ENCODE measurements around the gene TMEM182.

TMEM182 gene

GRCh38 chr2:102770506-102770905, 8.7 kb downstream of the TMEM182 start:
- DNase-seq (ENCODE audit: low read depth): peak; percentile 45

DNA sequence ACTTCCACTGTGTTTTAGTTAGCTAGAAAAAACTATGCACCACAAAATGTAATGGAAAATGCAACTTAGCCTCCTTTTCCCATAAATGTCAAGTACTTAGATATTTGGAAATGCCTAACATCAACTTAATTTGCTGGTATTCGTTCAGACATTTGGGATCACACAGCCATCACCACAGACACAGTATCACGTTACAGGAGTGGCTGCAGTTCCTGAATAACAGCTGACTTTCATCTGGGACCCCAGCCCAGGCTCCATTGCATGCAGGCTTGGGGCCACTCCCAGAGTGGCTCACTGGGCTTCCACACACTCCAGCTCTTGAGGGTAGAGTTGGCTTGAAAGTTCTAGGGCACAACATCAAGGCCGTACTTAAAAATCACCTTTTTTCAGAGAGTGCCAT, 9.3 kb downstream of the TMEM182 start:
- H3K36me3 ChIP-seq (ENCODE audit: control insufficient read depth, insufficient read depth, low read length, severe bottlenecking): no peaks in the 10 kb centered on the region
- H3K4me1 ChIP-seq (ENCODE audit: control insufficient read depth, insufficient read depth, low read length): peaks cover 6% of the 10 kb centered on the region
- no peaks in the 10 kb centered on the region for H3K27me3 ChIP-seq (replicated peaks; ENCODE audit: control insufficient read depth, insufficient read depth, low read length)
- no peaks in the 10 kb centered on the region for H3K9me3 ChIP-seq (ENCODE audit: control insufficient read depth, low read length)
- no peak overlapping the region for H3K4me3 ChIP-seq (ENCODE audit: low read length)
- H3K9ac ChIP-seq (ENCODE audit: low read length): no peak overlapping the region
- DNase-seq (ENCODE audit: low read depth): peak; percentile 86

More at GRCh38 chr2:102770506-102770905, 8.7 kb downstream of the TMEM182 start:
- Histone ChIP-seq H3K27me3 (replicated peaks; ENCODE audit: control insufficient read depth, insufficient read depth, low read length) (no peaks in the 10 kb centered on the region), H3K4me1 (ENCODE audit: control insufficient read depth, insufficient read depth, low read length) (peaks cover 6% of the 10 kb centered on the region), H3K9ac (ENCODE audit: low read length) (no peak overlapping the region), H3K9me3 (ENCODE audit: control insufficient read depth, low read length) (no peaks in the 10 kb centered on the region), H3K4me3 (ENCODE audit: low read length) (no peak overlapping the region), H3K36me3 (ENCODE audit: control insufficient read depth, insufficient read depth, low read length, severe bottlenecking) (no peaks in the 10 kb centered on the region)

- Histone ChIP-seq H3K27me3 (replicated peaks; ENCODE audit: control insufficient read depth, insufficient read depth, low read length) (no peaks in the 10 kb centered on the region), H3K36me3 (ENCODE audit: control insufficient read depth, insufficient read depth, low read length, severe bottlenecking) (no peaks in the 10 kb centered on the region), H3K4me3 (ENCODE audit: low read length) (no peak overlapping the region), H3K9me3 (ENCODE audit: control insufficient read depth, low read length) (no peaks in the 10 kb centered on the region), H3K9ac (ENCODE audit: low read length) (no peak overlapping the region), H3K4me1 (ENCODE audit: control insufficient read depth, insufficient read depth, low read length) (peaks cover 5% of the 10 kb centered on the region)
- no peak for DNase-seq (ENCODE audit: low read depth)
Measured at GRCh38 chr2:102772659-102773058, 10.8 kb downstream of the TMEM182 start.

GRCh38 chr2:102773149-102773705, 11.4 kb downstream of the TMEM182 start:
- Histone ChIP-seq H3K9me3 (ENCODE audit: control insufficient read depth, low read length) (peaks cover 4% of the 10 kb centered on the region), H3K9ac (ENCODE audit: low read length) (no peak overlapping the region), H3K36me3 (ENCODE audit: control insufficient read depth, insufficient read depth, low read length, severe bottlenecking) (no peaks in the 10 kb centered on the region), H3K4me1 (ENCODE audit: control insufficient read depth, insufficient read depth, low read length) (no peaks in the 10 kb centered on the region), H3K27me3 (replicated peaks; ENCODE audit: control insufficient read depth, insufficient read depth, low read length) (no peaks in the 10 kb centered on the region), H3K4me3 (ENCODE audit: low read length) (no peak overlapping the region)
- DNase-seq (ENCODE audit: low read depth): no peak

- Histone ChIP-seq H3K27me3 (replicated peaks; ENCODE audit: control insufficient read depth, insufficient read depth, low read length) (no peaks in the 10 kb centered on the region), H3K9me3 (ENCODE audit: control insufficient read depth, low read length) (peaks cover 9% of the 10 kb centered on the region), H3K4me1 (ENCODE audit: control insufficient read depth, insufficient read depth, low read length) (peaks cover 7% of the 10 kb centered on the region), H3K9ac (ENCODE audit: low read length) (no peak overlapping the region), H3K4me3 (ENCODE audit: low read length) (no peak overlapping the region), H3K36me3 (ENCODE audit: control insufficient read depth, insufficient read depth, low read length, severe bottlenecking) (no peaks in the 10 kb centered on the region)
- DNase-seq (ENCODE audit: low read depth): no peak
Measured at GRCh38 chr2:102778260-102778659, 16.4 kb downstream of the TMEM182 start.

DNA sequence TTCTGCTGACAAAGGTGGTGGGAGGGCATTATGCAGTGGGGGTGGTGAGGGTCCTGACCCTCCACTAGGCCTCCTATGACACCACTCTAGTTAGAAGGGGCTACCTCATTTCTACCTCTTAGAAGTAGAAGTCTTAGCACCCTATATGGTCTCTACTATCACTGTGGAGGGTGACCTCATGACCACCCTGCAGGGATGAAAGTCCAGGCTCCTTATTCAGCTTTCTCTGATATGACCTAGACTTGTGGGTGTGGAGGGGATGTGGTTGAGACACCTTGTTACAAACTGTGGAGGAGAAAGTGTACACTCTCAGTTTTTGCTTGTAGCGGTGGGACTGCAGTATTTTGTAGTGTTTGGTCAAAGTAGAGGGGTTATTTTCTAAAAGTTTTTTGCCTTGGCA, 18.6 kb downstream of the TMEM182 start:
- H3K9ac ChIP-seq (ENCODE audit: low read length): no peak overlapping the region
- peaks cover 7% of the 10 kb centered on the region for H3K4me1 ChIP-seq (ENCODE audit: control insufficient read depth, insufficient read depth, low read length)
- H3K4me3 ChIP-seq (ENCODE audit: low read length): no peak overlapping the region
- DNase-seq (ENCODE audit: low read depth): no peak
- peaks cover 9% of the 10 kb centered on the region for H3K9me3 ChIP-seq (ENCODE audit: control insufficient read depth, low read length)
- H3K36me3 ChIP-seq (ENCODE audit: control insufficient read depth, insufficient read depth, low read length, severe bottlenecking): no peaks in the 10 kb centered on the region
- H3K27me3 ChIP-seq (replicated peaks; ENCODE audit: control insufficient read depth, insufficient read depth, low read length): no peaks in the 10 kb centered on the region

GRCh38 chr2:102782187-102782586, 20.4 kb downstream of the TMEM182 start:
- Histone ChIP-seq H3K9me3 (ENCODE audit: control insufficient read depth, low read length) (peaks cover 9% of the 10 kb centered on the region), H3K36me3 (ENCODE audit: control insufficient read depth, insufficient read depth, low read length, severe bottlenecking) (no peaks in the 10 kb centered on the region), H3K9ac (ENCODE audit: low read length) (no peak overlapping the region), H3K4me1 (ENCODE audit: control insufficient read depth, insufficient read depth, low read length) (peaks cover 7% of the 10 kb centered on the region), H3K27me3 (replicated peaks; ENCODE audit: control insufficient read depth, insufficient read depth, low read length) (no peaks in the 10 kb centered on the region), H3K4me3 (ENCODE audit: low read length) (no peak overlapping the region)
- no peak for DNase-seq (ENCODE audit: low read depth)

DNA sequence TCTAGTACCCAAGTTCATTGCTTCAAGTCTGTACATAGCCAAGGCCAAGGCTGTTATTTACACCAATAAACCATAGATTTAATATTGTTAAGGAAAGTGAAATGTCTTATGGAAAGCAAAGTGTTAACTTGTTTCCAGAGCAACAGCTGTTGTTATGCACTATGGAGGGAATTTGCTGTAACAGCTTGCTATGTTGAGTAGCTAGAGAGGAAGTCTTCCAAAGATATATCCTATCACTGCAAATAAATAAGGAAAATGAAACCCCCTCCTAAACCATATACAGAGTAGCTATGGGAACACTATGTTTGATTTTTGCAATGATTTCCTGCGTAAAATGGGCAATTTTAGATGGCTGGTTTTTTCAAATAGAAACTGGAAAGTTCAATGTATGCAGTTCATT, 21.1 kb downstream of the TMEM182 start:
- H3K27me3 ChIP-seq (replicated peaks; ENCODE audit: control insufficient read depth, insufficient read depth, low read length): no peaks in the 10 kb centered on the region
- no peak overlapping the region for H3K9ac ChIP-seq (ENCODE audit: low read length)
- DNase-seq (ENCODE audit: low read depth): no peak
- no peaks in the 10 kb centered on the region for H3K36me3 ChIP-seq (ENCODE audit: control insufficient read depth, insufficient read depth, low read length, severe bottlenecking)
- H3K4me3 ChIP-seq (ENCODE audit: low read length): no peak overlapping the region
- peaks cover 7% of the 10 kb centered on the region for H3K4me1 ChIP-seq (ENCODE audit: control insufficient read depth, insufficient read depth, low read length)
- H3K9me3 ChIP-seq (ENCODE audit: control insufficient read depth, low read length): peaks cover 7% of the 10 kb centered on the region

- H3K27me3 ChIP-seq (replicated peaks; ENCODE audit: control insufficient read depth, insufficient read depth, low read length): no peaks in the 10 kb centered on the region
- DNase-seq (ENCODE audit: low read depth): no peak
- no peak overlapping the region for H3K4me3 ChIP-seq (ENCODE audit: low read length)
- no peaks in the 10 kb centered on the region for H3K36me3 ChIP-seq (ENCODE audit: control insufficient read depth, insufficient read depth, low read length, severe bottlenecking)
- peaks cover under 1% of the 10 kb centered on the region for H3K9me3 ChIP-seq (ENCODE audit: control insufficient read depth, low read length)
- H3K4me1 ChIP-seq (ENCODE audit: control insufficient read depth, insufficient read depth, low read length): peaks cover 7% of the 10 kb centered on the region
- H3K9ac ChIP-seq (ENCODE audit: low read length): no peak overlapping the region
Measured at GRCh38 chr2:102783506-102784183, 21.8 kb downstream of the TMEM182 start.

- no peak overlapping the region for H3K4me3 ChIP-seq (ENCODE audit: low read length)
- H3K36me3 ChIP-seq (ENCODE audit: control insufficient read depth, insufficient read depth, low read length, severe bottlenecking): no peaks in the 10 kb centered on the region
- peaks cover 7% of the 10 kb centered on the region for H3K4me1 ChIP-seq (ENCODE audit: control insufficient read depth, insufficient read depth, low read length)
- H3K9ac ChIP-seq (ENCODE audit: low read length): no peak overlapping the region
- no peaks in the 10 kb centered on the region for H3K27me3 ChIP-seq (replicated peaks; ENCODE audit: control insufficient read depth, insufficient read depth, low read length)
- H3K9me3 ChIP-seq (ENCODE audit: control insufficient read depth, low read length): no peaks in the 10 kb centered on the region
- DNase-seq (ENCODE audit: low read depth): no peak
Measured at GRCh38 chr2:102784940-102785339, 23.1 kb downstream of the TMEM182 start.

- no peak overlapping the region for H3K4me3 ChIP-seq (ENCODE audit: low read length)
Measured at GRCh38 chr2:102788216-102788884, 26.5 kb downstream of the TMEM182 start.

More at GRCh38 chr2:102788216-102788884, 26.5 kb downstream of the TMEM182 start:
- Histone ChIP-seq H3K27me3 (replicated peaks; ENCODE audit: control insufficient read depth, insufficient read depth, low read length) (no peaks in the 10 kb centered on the region), H3K4me1 (ENCODE audit: control insufficient read depth, insufficient read depth, low read length) (no peaks in the 10 kb centered on the region), H3K36me3 (ENCODE audit: control insufficient read depth, insufficient read depth, low read length, severe bottlenecking) (no peaks in the 10 kb centered on the region), H3K9me3 (ENCODE audit: control insufficient read depth, low read length) (no peaks in the 10 kb centered on the region), H3K9ac (ENCODE audit: low read length) (no peak overlapping the region)
- DNase-seq (ENCODE audit: low read depth): no peak
